NB4 (cell line): ENCODE results near the gene BLACAT1.

Source experiments
- DNase-seq: peaks from one replicate; pipeline ENCODE4 v3.0.0; 2010; ENCODE audit warnings: low read depth
- H3K4me3 ChIP-seq: one replicate; pipeline ENCODE4 v1.5.1; 2011; ENCODE audit warnings: mild to moderate bottlenecking, low read depth, low read length, moderate library complexity
- CTCF ChIP-seq: IDR thresholded peaks from one replicate; pipeline ENCODE4 v1.5.1; 2012; ENCODE audit warnings: low read depth, low read length
- MYC ChIP-seq: IDR thresholded peaks from 2 replicates; pipeline ENCODE4 v1.6.1; 2011; ENCODE audit warnings: low read depth, low read length
- POLR2A ChIP-seq: IDR thresholded peaks from 2 replicates; pipeline ENCODE4 v1.6.1; 2011; ENCODE audit warnings: mild to moderate bottlenecking; ENCODE audit not compliant: insufficient read length; ENCODE audit errors: extremely low read depth
- TF ChIP-seq, protein P1 (sequence below): IDR thresholded peaks from 2 replicates; pipeline ENCODE4 v1.6.1; 2011; ENCODE audit warnings: low read depth, low read length

BLACAT1 gene

GRCh38 chr1:205424901-205425600 lies 30.8 kb downstream of the BLACAT1 start:
- H3K4me3 ChIP-seq: no peak overlapping the region
- TF ChIP-seq CTCF (no peak), POLR2A (no peak), MYC (no peak)
- TF ChIP-seq, protein P1, sequence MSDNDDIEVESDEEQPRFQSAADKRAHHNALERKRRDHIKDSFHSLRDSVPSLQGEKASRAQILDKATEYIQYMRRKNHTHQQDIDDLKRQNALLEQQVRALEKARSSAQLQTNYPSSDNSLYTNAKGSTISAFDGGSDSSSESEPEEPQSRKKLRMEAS: no peak
- DNase-seq: no peak

DNA sequence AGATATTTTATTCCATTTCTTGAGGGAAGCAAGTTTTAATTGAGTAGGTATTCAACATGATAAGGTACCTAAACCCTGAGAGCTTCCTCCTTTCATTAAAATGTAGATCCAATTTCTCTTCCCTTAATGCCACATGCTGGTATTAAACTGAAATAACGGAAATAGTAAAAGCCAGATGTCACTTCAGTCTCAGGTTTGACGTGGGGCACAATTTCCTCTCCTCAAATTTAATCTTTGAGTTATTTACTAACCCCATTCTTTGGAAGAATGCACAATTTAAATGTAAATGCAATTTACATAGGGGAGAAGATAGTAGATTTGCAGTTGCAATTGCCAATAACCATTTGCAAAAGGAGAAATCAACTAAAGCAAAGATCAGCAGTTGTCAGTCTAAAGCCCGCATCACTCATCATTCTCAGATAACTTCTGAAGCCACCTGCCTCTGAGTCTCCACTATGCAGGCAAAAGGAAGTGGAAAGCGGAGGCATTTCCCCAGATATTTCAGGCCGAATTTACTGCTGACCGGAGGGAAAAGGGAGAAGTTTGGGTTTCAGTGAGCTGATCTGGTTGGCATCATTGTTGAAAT lies 31.9 kb downstream of the BLACAT1 start:
- TF ChIP-seq, protein P1: no peak
- no peak for TF ChIP-seq POLR2A
- no peak for TF ChIP-seq CTCF
- TF ChIP-seq MYC: no peak
- no peak for DNase-seq
- H3K4me3 ChIP-seq: no peak overlapping the region

DNA sequence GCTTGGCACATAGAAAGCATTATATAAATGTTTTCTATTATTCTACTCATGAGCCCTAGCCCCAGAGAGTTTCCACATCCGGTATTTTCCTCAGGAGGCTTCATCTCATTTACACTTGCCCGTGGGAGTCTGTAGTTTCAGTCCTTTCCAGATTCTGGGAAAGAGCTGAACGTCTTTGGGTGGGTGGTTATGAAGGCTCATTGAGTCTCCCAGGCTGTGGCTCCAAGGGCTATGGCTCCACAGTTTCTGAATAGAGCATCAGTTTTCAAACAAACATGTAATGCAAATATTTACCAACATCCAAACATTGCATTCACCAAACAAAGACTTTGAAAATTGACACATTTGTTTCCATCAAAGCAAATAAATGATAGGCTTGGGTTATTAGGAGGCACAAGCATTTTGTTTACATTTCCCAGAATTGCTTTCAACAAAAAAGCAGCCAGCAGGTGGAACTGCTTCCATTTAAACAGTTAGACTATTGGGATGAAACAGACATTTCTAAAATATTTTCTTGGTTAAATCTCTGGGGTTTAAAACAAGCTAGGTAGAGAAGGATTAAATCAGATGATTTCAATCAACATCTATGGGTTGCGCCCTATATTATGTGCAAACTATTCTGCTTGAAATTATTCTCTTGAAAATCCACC lies 32.7 kb downstream of the BLACAT1 start:
- no peak overlapping the region for H3K4me3 ChIP-seq
- TF ChIP-seq, protein P1: no peak
- TF ChIP-seq MYC (no peak), POLR2A (no peak), CTCF (no peak)
- DNase-seq: no peak

GRCh38 chr1:205421798-205422197 lies 34.0 kb downstream of the BLACAT1 start, which contains the start of gene LEMD1:
LEMD1 (minus strand) TSS chr1:205422056; CDS start chr1:205420536, 1,520 bp downstream.
- H3K4me3 ChIP-seq: no peak within 1 kb of the TSS
- no peak for DNase-seq
- no peak for TF ChIP-seq POLR2A
- no peak for TF ChIP-seq MYC
- TF ChIP-seq, protein P1: no peak
- no peak for TF ChIP-seq CTCF

GRCh38 chr1:205420938-205421337 lies 34.9 kb downstream of the BLACAT1 start:
- no peak for DNase-seq
- TF ChIP-seq MYC (no peak), POLR2A (no peak), CTCF (no peak)
- TF ChIP-seq, protein P1: no peak
- no peak overlapping the region for H3K4me3 ChIP-seq
